ENCODE measurements around the gene EGFL7.
A peak's percentile ranks its signal among the peaks of the same experiment; 100 is the strongest.
"Not testable (repeated sequence)": the region's sequence is repeated elsewhere in the genome, so short reads cannot be mapped to it uniquely, and the experiment has no call there.

Gene EGFL7

DNA sequence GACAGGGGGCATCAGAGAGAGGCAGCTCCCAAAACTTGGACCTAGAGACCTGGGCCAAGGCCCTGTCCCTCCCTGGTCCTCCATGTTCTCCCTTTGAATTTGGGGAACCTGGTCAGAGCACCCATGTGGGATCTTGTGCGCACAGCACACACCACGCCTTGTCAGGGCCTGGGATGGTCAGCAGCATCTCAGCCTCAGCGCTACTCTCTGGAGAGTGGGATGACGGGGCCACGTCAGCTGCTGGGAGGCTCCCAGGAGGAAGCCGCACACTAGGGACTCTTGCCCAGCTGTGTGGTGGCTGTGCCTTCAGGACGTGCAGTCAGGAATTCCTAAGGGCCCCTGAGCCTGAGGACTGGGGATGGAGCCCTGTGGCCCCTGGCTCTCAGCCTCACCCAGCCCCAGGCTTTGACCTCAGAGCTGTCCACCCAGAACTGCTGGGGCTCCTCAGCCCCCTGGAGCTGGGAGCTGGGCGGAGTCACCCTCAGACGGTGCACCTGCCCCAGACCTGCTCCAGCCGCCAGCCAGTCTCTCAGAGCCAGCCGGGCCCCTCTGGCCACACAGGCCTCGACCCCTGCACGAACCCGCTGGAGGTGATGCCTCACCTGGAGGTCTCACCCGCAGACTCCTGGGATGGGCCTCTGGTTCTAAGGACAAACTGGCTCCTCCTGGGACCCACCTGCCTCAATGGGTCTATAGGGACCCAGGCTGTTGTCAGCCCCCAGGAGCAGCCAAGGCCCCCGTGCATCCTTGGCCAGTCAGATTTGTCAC is 38.3 kb upstream of the EGFL7 start:
- DNase-seq (ENCODE audit: low spot score), result no peak

DNA sequence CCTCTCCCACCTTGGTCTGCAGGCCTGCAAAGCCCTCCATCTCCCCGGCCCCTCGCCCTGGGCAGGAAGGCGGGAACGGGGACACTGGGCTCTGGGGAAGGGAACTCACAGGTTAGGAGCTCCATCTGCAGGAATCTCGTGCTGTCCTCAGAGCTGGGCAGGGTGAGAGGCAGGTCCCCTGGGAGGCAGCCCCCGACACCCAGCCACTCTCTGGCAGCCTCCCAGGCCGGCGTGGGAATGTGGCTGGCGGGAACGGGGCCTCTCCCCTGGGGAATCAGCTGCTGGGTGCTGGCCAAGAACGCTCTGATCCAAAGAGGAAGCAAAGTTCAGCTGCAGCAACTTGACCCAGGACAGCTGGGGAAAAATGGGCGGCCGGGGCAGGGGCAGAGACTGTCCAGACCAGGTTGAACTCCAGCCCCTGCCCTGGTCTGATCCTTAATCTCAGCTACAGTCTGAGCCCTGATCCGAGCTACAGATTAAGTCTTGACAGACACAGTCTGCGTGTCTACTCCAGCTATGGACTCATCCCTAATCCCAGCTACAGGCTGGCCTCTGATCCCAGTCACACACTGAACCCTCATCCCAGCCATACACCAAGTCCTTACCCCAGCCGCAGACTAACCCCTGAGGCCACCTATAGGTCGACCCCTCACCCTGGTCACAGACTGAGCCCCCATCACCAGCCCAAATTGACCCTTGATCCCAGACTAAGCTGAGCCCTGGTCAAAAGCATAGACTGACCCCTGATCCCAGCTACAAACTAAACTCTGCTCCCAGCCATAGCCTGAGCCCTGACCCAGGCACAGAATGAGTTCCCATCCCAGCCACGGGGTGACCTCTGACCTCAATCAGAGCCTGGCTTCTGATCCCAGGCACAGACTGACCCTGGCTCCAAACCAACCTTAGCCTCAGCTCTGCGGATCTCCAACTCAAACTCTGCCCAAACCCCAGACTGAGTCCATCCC is 37.3 kb upstream of the EGFL7 start:
- DNase-seq (ENCODE audit: low spot score), result no peak

DNA sequence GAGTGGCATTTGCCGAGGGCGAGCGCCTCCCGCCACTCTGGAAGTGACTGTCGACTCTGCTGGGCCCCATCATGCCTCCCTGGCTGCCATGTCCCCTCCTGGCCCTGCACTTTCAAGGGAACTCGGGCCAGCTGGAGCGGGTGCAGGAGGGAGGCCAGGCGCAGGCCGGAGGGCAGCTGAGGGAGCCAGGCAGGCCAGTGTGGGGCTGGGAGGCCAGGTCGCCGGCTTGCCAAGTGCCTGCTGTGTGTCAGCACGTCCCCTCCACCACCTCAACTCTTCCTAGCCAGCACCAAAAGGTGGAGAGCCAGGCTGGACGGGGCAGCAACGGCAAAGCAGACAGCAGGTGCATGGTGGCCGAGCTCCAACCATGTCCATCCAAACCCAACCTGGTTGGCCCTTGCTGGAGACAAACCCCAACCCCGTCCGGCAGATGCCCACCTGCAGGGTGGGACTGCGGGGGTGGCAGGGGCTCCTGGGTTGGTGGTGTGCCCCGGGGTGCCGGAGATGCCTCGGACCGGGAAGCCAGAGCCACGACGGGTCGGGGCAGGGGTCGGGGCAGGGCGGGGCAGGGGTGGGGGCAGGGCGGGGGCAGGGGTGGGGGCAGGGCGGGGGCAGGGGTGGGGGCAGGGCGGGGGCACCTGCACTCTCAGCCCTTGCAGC is 36.5 kb upstream of the EGFL7 start:
- DNase-seq (ENCODE audit: low spot score), result no peak

DNA sequence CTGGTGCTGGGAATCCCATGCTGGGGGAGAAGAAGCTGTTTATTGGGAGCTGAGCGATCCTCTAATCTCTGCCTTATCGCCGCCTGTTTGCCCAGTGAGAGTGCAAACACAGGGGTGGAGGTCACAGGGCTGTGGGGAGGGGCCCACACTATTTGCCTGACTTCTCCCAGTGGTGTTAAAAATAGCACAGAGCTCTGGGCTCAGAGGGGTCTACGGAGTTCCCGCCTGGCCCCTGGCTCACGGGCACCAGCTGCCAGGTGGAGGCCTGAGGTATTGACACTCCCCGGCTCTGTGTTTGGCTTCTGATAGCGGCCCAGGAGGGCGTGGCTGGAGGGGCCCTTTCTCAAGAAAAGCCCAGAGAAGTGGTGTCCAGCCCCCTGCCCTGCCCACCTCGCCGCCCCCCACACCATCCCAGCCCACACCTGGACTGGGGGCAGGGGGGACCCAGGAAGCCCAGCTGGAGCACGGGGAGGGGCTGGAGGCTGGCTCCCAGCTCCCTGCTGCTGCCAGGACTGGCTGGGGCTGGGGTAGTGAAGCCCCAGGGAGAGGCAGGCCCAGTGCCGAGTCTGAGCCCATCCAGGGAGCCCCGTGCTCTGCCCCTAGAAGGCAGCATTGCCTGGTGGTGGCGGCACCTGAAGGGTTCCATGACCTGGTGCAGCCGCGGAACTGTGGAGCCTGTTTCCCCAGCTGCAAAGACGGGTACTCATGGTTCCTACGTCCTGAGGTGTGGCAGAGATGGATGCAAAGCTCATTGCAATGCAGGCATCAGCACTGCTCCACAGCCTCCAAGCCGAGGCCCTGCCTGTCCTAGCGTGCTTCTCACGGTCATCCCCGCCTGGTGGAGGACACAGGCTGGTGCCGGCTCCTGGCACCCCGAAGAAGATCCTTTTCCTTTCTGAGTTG is 35.7 kb upstream of the EGFL7 start:
- no peak for DNase-seq (ENCODE audit: low spot score)

DNA sequence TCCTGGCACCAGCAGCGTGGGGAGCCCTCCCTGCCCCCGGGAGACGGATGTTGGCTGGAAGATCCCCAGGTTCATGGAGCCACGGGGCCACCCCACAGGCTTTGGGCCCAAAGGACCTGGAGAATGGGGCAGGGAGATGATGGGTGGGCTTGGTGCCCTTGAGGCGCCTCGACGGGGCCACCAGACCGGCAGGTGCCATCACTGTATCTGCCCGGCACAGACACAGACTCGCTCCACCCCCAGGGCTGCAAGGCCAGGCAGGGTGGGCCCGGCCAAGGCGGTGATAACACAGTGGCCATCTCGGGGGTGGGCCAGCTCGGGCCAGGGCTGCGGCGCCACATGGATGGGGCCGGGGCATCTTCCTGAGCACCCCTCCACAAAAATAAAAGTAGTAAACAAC is 35.0 kb upstream of the EGFL7 start:
- no peak for DNase-seq (ENCODE audit: low spot score)

DNA sequence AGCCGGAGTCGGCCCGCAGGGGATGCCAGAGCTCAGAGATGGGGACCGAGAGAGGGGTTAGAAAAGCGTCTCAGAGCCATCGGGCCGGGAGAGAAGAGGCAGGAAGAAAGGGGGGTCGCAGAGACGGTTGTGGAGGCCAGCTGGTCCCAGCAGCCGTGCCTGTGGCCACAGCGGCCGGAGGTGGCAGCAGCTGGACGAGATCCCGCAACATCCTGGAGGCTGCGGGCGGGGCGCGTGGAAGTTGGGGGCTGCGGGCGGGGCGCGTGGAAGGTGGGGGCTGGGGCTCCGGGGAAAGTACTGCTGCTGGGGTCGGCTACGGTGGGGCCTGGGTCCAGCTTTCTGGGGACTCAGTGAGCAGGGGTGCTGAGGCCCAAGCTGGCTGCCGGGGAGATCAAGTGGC is 34.4 kb upstream of the EGFL7 start:
- DNase-seq (ENCODE audit: low spot score), result no peak

DNA sequence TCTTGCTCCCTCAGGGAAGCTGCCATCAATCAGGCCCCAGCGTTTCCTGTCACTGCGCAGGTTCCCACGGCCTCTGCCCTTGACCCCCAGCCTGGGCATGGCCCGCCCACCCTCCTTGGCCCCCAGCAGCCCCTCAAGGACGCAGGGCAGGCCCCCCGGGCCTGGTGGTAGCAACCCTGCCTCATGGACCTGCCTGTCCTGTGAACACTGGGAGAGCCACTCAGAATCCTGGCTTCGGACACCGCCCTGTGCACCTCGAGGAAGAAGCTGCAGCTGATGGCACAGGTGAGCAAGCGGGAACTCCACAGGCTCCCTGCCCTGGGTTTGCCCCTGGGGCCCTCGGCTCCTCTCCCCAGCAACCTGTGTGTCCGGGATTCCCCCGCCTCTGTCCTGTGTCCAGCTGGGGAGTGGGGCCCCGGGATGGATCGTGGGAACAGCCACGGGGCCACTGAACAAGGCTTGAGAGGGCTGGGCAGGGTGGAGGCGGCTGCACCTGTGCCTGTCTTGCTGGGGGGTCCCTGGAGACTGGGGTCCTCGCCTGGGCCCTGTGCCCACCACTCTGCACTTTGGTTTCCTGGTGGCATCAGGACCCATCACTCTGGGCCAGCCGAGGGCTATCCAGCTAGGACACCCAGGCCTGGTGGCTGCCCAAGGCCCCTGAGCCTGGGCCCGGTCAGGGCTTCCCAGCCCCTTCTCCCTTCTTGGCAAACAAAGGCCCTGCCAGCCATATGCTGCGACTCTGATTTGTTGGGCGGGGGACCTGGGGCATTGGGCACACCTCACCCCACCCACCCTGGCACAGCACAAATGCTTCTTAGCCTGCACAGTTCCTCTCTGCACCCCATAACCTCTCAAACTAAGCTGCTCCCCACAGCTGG is 33.5 kb upstream of the EGFL7 start:
- DNase-seq (ENCODE audit: low spot score), result no peak

DNA sequence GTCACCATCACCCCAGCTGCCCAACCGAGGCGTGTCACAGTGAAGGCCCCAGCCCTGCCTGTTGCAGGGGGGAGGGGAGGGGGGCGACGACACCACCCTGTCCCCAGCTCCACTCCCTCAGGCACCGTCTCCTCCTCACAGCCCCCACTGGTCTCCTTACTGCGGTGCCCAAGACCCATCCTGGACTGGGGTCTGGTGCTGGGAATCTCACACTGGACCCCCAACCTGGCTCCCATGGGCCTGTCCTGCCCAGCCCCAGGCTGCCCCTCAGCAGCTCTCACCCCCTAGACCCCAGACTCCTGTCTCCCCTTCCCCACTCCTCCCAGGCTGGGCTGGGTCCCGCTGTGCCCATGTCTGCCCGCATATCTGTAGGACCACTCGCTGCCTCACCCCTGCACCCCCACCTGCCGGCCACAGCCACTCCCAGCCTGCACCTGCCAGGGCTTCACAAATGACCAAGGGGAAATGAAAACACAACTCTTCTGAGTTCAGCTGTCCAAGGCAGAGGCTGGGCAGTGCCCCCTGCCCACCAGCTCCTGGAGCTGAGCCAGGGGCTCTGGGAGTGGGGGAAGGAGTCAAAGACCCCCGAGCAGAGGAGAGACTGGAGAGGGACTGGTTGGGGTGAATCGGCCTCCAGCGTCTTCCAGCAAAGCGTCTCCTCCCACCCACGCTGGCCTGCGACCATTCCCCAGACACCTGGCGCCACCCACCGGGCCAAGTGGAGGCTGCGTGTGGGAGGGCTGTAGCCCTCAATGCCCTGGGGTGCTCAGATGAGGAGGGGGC is 32.6 kb upstream of the EGFL7 start:
- DNase-seq (ENCODE audit: low spot score), result peak; percentile 50

DNA sequence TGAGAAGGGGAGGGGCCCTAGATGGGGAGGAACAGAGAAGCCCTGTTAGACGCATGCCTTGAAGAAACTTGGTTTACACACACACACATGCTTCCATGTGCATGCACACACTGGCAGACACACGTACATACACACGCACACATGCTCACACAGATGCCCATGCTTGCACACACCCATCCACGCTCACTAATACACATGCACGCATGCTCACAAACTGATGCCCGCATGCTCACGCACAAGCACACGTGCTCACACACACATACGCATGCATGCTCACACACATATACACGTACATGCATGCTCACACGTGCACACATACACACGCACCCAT is 32.1 kb upstream of the EGFL7 start:
- DNase-seq (ENCODE audit: low spot score), result no peak

DNA sequence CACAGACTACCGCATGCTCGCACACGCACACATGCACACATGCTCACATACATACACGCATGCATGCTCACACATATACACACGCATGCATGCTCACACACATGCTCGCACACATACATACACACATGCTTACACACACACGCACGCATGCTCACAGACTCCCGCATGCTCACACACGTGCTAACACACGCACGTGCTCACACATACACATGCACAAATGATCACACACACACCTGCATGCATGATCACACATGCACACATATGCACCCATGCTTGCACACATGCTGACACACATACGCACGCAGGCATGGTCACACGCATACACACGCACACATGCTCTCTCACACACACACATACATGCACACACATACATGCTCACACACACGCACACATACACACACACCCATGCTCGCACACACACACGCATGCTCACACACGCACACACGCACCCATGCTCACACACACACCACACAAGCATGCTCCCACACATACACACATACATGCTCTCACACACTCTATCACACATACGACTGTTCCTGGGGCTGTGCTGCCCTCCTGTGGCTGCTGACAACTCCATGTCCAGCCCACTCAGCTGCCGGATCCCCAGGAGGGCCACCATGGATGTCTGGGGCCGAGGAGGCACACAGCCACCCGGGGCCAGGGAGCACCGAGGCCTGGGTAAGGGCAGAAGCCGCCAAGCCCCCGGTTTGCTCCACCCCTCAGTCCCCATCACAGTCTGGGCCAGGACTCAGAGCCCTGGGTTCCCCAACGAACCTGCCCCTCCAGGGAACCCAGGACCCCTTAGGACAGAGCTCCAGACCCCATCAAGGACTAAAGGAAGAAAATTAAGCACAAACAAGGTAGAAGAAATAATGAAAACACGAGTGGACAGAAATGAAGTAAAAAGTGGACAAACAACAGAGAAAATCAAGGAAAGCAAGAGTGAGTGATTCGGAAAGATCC is 31.4 kb upstream of the EGFL7 start:
- peak; percentile 71 for DNase-seq (ENCODE audit: low spot score)

DNA sequence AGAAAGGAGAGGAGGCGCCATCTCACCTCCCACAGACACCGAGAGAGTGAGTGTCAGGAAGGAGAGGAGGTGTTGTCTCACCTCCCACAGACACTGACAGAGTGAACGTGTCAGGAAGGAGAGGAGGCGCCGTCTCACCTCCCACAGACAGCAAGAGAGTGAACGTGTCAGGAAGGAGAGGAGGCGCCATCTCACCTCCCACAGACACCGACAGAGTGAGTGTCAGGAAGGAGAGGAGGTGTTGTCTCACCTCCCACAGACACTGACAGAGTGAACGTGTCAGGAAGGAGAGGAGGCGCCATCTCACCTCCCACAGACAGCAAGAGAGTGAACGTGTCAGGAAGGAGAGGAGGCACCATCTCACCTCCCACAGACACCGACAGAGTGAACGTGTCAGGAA is 30.6 kb upstream of the EGFL7 start:
- not testable (repeated sequence) for DNase-seq (ENCODE audit: low spot score)

DNA sequence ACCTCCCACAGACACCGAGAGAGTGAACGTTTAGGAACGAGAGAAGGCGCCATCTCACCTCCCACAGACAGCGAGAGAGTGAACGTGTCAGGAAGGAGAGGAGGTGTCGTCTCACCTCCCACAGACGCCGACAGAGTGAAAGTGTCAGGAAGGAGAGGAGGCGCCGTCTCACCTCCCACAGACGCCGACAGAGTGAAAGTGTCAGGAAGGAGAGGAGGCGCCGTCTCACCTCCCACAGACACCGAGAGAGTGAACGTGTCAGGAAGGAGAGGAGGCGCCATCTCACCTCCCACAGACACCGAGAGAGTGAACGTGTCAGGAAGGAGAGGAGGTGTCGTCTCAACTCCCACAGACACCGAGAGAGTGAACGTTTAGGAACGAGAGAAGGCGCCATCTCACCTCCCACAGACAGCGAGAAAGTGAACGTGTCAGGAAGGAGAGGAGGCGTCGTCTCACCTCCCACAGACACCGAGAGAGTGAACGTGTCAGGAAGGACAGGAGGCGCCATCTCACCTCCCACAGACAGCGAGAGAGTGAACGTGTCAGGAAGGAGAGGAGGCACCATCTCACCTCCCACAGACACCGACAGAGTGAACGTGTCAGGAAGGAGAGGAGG is 30.1 kb upstream of the EGFL7 start:
- not testable (repeated sequence) for DNase-seq (ENCODE audit: low spot score)

DNA sequence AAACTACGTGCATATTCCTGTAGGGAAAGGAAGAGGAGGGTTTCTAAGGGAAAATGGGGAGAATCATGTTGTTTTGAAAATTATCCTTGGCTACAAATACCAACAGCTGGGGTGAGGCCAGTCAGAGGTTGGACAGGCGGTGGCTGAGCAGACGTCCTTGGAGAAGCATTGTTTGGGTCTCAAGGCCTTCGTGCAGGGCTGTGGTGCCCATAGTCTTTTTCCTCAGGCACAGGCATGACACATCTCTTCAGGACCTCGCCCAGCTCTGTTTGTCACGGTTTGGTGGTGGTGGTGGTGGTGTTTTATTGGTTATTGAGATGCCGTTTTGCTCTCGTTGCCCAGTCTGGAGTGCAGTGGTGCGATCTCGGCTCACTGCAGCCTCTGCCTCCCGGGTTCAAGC is 27.8 kb upstream of the EGFL7 start:
- no peak for DNase-seq (ENCODE audit: low spot score)

DNA sequence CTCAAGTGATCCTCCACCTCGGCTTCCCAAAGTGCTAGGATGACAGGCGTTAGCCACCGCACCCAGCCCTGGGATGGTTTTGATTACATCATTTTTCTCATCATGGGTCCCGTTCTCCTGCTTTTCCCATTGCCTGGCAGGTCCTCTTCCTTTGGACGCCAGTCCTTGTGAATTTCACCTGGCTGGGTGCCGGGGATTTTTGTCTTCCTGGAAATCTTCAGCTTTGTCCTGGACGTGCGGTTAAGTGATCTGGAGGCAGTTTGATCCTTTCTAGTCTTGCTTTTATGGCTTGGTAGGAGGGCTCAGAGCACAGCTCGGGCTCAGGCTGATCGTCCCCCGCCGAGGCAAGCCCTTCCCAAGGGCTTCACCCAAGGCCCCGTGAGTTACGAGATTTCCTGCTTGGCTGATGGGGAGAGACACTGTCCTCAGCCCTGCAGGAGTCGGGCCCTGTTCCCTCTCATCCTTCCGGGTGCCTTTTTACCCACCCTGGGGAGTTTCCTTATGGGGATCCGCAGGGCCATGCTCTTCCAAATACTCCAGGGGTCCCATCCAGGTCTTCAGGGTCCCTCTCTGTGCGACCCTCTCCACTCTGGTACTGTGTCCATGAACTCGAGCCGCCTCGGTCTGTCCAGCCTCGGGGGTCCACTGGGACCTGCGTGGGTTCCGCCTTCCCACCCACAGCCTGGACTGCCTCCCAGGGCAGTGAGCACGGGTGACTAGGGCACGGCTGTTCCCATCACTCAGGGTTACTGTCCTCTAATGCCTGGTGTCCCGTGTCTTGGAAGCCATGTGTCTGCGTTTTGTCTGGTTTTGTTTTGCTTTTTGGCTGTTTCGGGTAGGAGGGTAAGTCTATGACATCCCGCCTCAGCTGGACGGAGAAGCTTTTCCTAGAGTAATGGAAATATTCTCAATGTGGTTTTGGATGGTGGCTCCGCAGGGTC is 22.3 kb upstream of the EGFL7 start:
- DNase-seq (ENCODE audit: low spot score), result no peak

DNA sequence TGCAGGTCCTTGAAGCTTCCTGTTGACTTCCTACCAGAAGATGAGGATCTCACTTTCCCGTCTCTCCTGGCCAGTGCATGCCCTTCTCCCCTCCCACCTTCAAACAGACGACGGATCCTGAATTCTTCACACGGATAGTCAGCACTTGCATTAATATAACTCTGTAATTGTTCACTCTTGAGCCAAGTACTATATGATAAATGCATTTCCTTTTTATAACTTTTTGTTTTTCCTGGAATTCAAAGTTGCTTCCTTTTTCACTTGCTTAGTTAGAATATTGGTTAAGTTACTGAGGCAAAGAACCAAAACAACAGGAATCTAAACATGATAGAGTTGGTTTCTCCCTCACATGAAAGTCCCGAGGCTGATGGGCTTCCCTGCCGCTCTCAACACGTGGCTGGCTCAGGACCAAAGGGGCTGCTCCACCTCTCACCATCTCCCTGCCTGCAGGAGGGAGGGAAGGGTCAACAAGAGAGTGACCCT is 20.2 kb upstream of the EGFL7 start:
- no peak for DNase-seq (ENCODE audit: low spot score)

DNA sequence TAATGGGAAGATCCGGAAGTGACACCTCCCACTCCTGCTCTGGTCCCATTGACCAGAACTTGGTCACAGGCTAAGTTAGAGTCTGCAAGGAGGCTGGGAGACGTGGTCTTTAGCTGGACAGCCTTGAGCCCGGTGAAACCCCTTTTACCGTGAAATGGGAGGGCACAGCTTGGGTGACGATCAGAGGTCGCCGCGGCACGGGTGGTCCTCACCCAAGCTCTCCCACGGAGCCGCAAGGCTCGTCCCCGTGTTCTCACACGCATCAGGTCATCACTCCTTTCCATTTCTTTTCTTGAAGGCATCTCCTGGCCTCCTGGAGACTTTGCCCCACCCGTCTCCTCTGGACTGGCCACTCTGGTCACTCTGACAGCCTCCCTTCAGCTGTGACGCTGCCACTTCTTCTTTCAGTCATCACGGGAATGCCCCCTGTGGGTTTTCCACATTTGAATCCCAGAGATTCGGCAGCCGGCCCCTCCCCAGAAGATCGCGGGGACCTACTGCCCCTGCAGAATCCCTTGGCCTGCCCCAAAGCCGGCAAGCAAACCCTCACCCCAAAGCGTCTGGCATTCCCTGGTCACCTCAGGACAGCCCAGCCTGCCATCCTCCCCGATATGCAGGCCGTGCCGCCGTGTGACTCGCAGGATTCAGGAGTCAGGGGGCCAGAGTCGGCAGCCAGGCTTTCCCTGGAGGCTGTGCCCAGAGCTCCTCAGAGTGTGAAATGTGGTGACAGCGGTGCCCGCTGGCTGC is 18.9 kb upstream of the EGFL7 start:
- DNase-seq (ENCODE audit: low spot score), result no peak

DNA sequence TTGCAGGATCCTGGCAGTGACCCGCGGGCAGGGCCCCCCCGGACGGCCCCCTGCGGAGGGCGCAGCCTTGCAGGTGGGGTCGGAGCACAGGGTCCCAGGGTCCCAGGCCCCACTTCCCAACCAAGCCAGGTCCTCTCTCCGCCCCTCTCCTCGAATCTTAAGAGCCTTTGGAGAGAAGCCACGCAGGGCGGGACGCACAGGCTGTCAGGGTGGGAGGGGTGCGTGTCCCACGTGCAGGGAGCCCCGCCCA is 18.4 kb upstream of the EGFL7 start:
- no peak for DNase-seq (ENCODE audit: low spot score)

Data from germinal center (tissue), 1 donor.